Aortic smooth muscle cell (primary cell): ENCODE data around the gene SCYGR1. TPM values are rescaled to one million over a fixed set of nuclear protein-coding genes. Genes with fewer than 3 reads are reported as not detected.

ENCODE experiments used
- total RNA-seq: library from RNA; depleted of rRNA; stranded (reverse); fragments of >200 nt; gene quantifications from 2 replicates; pipeline ENCODE4 v1.2.3, GENCODE V29; 2014

The SCYGR1 gene
- not detected in 2 replicates for total RNA-seq

GRCh38 chr2:227387583-227387982 is at the start of gene SCYGR1:
TSS of gene SCYGR1 (minus strand) at chr2:227387949. CDS start at chr2:227387949, 0 bp downstream.

GRCh38 chr2:227379095-227379494 is 8.7 kb downstream of the SCYGR1 start, which contains the start of gene TM4SF20:
TSS of gene TM4SF20 (minus strand) at chr2:227379306. CDS start at chr2:227379268, 38 bp downstream.

Other genes with a start within 250 kb of the SCYGR1 start
- 22.1 and 33.4 TPM in 2 replicates for gene COL4A4, start 223.7 kb downstream of the SCYGR1 start, total RNA-seq
- gene COL4A3, start 223.3 kb downstream of the SCYGR1 start, total RNA-seq: 16.2 and 23.5 TPM in 2 replicates
- gene MFF, start 62.7 kb downstream of the SCYGR1 start, total RNA-seq: 71.2 and 81.9 TPM in 2 replicates
- not detected in 2 replicates for gene TM4SF20, start 8.6 kb downstream of the SCYGR1 start, total RNA-seq
- 43.7 and 53.1 TPM in 2 replicates for gene AGFG1, start 84.2 kb upstream of the SCYGR1 start, total RNA-seq
- gene SCYGR2, start 210.9 kb upstream of the SCYGR1 start, total RNA-seq: not detected in 2 replicates
- gene SCYGR3, start 226.9 kb upstream of the SCYGR1 start, total RNA-seq: not detected in 2 replicates
- not detected in 2 replicates for gene SCYGR4, start 229.5 kb upstream of the SCYGR1 start, total RNA-seq